GM19463 (cell line): ENCODE data around the gene RNASEH1.
"Not testable (repeated sequence)": the region's sequence is repeated elsewhere in the genome, so short reads cannot be mapped to it uniquely, and the experiment has no call there.

Source experiments
- ATAC-seq: cut with Tn5 transposase; IDR thresholded peaks from one replicate; pipeline ENCODE4 v1.9.1; 2021; ENCODE audit warnings: mild to moderate bottlenecking, moderate library complexity; ENCODE audit not compliant: unreplicated experiment

The RNASEH1 gene

GRCh38 chr2:3522961-3523421, 35.1 kb downstream of the RNASEH1 start:
- no peak for ATAC-seq

GRCh38 chr2:3520591-3520990, 37.5 kb downstream of the RNASEH1 start:
- ATAC-seq = no peak

GRCh38 chr2:3519255-3520205, 38.6 kb downstream of the RNASEH1 start, which contains the start of gene ADI1:
ADI1 (minus strand) TSS chr2:3519531; CDS start chr2:3519487, 44 bp downstream.
- ATAC-seq = peak; percentile 55

GRCh38 chr2:3518496-3519254, 39.5 kb downstream of the RNASEH1 start:
- peak; percentile 75 for ATAC-seq

GRCh38 chr2:3517948-3518495, 40.1 kb downstream of the RNASEH1 start:
- no peak for ATAC-seq

- ATAC-seq = no peak
Measured at GRCh38 chr2:3516831-3517230, 41.3 kb downstream of the RNASEH1 start.

GRCh38 chr2:3515438-3515837, 42.7 kb downstream of the RNASEH1 start:
- ATAC-seq = not testable (repeated sequence)

GRCh38 chr2:3513026-3513810, 44.9 kb downstream of the RNASEH1 start:
- no peak for ATAC-seq

- ATAC-seq = no peak
Measured at GRCh38 chr2:3512086-3512485, 46.0 kb downstream of the RNASEH1 start.

GRCh38 chr2:3505771-3506170, 52.4 kb downstream of the RNASEH1 start:
- ATAC-seq = no peak

- no peak for ATAC-seq
Measured at GRCh38 chr2:3504741-3505140, 53.4 kb downstream of the RNASEH1 start.

GRCh38 chr2:3503483-3503882, 54.6 kb downstream of the RNASEH1 start:
- no peak for ATAC-seq

GRCh38 chr2:3503046-3503445, 55.1 kb downstream of the RNASEH1 start:
- no peak for ATAC-seq

- ATAC-seq = no peak
Measured at GRCh38 chr2:3500326-3500899, 57.7 kb downstream of the RNASEH1 start.

- ATAC-seq = no peak
Measured at GRCh38 chr2:3498783-3499394, 59.2 kb downstream of the RNASEH1 start.

GRCh38 chr2:3496708-3497080, 61.4 kb downstream of the RNASEH1 start:
- not testable (repeated sequence) for ATAC-seq
